OCI-M2 (cell line): ENCODE results near the gene BACH2.
"Not testable (repeated sequence)": the region's sequence is repeated elsewhere in the genome, so short reads cannot be mapped to it uniquely, and the experiment has no call there.

Source experiments
- DNase-seq: peaks from one replicate; lab custom pipeline; 2025; ENCODE audit not compliant: unreplicated experiment; lab: John Stamatoyannopoulos, UW

BACH2 gene

GRCh38 chr6:90127595-90127994, 169.0 kb downstream of the BACH2 start:
- no peak for DNase-seq

- no peak for DNase-seq
Measured at GRCh38 chr6:90126839-90127238, 169.8 kb downstream of the BACH2 start.

GRCh38 chr6:90126181-90126580, 170.5 kb downstream of the BACH2 start:
- no peak for DNase-seq

- DNase-seq: no peak
Measured at GRCh38 chr6:90124874-90125510, 171.7 kb downstream of the BACH2 start.

GRCh38 chr6:90123831-90124230, 172.8 kb downstream of the BACH2 start:
- DNase-seq: no peak

GRCh38 chr6:90121982-90122381, 174.7 kb downstream of the BACH2 start:
- no peak for DNase-seq

GRCh38 chr6:90120327-90120726, 176.3 kb downstream of the BACH2 start:
- DNase-seq: no peak

- no peak for DNase-seq
Measured at GRCh38 chr6:90119618-90120017, 177.0 kb downstream of the BACH2 start.

- DNase-seq: no peak
Measured at GRCh38 chr6:90118581-90118980, 178.1 kb downstream of the BACH2 start.

GRCh38 chr6:90118069-90118468, 178.6 kb downstream of the BACH2 start:
- no peak for DNase-seq

- DNase-seq: not testable (repeated sequence)
Measured at GRCh38 chr6:90116126-90116525, 180.5 kb downstream of the BACH2 start.

- DNase-seq: no peak
Measured at GRCh38 chr6:90113389-90113788, 183.3 kb downstream of the BACH2 start.

GRCh38 chr6:90111387-90111786, 185.3 kb downstream of the BACH2 start:
- DNase-seq: no peak

- DNase-seq: no peak
Measured at GRCh38 chr6:90110971-90111370, 185.7 kb downstream of the BACH2 start.

GRCh38 chr6:90109141-90109540, 187.5 kb downstream of the BACH2 start:
- DNase-seq: no peak

- DNase-seq: no peak
Measured at GRCh38 chr6:90107771-90108282, 188.8 kb downstream of the BACH2 start.

- DNase-seq: no peak
Measured at GRCh38 chr6:90107371-90107770, 189.3 kb downstream of the BACH2 start.

- no peak for DNase-seq
Measured at GRCh38 chr6:90106449-90106848, 190.2 kb downstream of the BACH2 start.

GRCh38 chr6:90105506-90106170, 191.0 kb downstream of the BACH2 start:
- DNase-seq: no peak

GRCh38 chr6:90103056-90103800, 193.4 kb downstream of the BACH2 start:
- no peak for DNase-seq

- DNase-seq: no peak
Measured at GRCh38 chr6:90101403-90101802, 195.2 kb downstream of the BACH2 start.
